ENCODE data around the gene CEP63.
"Not testable (repeated sequence)": the region's sequence is repeated elsewhere in the genome, so short reads cannot be mapped to it uniquely, and the experiment has no call there.

Gene CEP63

DNA sequence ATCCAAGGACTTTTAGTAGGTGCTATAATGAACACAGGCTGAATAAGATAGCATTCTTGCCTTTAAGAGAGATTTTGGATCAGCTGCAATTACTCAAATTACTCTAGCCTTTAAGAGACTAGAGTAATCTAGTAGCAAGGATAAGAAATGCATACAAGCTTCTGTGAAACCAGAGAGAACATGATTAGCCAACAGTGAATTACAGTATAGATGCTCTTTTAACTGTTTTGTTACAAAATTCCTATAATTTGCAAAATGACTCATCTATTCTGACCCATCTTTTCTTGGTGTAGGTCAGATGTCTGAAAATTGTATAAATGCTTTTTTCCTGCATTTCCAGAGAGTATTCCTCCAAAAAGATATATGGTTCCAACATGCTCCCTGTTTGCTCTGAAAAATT is 66.9 kb downstream of the CEP63 start:
- TF ChIP-seq, protein P1, sequence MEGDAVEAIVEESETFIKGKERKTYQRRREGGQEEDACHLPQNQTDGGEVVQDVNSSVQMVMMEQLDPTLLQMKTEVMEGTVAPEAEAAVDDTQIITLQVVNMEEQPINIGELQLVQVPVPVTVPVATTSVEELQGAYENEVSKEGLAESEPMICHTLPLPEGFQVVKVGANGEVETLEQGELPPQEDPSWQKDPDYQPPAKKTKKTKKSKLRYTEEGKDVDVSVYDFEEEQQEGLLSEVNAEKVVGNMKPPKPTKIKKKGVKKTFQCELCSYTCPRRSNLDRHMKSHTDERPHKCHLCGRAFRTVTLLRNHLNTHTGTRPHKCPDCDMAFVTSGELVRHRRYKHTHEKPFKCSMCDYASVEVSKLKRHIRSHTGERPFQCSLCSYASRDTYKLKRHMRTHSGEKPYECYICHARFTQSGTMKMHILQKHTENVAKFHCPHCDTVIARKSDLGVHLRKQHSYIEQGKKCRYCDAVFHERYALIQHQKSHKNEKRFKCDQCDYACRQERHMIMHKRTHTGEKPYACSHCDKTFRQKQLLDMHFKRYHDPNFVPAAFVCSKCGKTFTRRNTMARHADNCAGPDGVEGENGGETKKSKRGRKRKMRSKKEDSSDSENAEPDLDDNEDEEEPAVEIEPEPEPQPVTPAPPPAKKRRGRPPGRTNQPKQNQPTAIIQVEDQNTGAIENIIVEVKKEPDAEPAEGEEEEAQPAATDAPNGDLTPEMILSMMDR (IDR thresholded peaks at IDR 0.05; ENCODE audit: control insufficient read depth, extremely low read depth, insufficient read depth) = no peak
- DNase-seq (ENCODE audit: low read depth) = no peak
- H3K4me3 ChIP-seq (ENCODE audit: low read depth, low read length) = no peak overlapping the region

DNA sequence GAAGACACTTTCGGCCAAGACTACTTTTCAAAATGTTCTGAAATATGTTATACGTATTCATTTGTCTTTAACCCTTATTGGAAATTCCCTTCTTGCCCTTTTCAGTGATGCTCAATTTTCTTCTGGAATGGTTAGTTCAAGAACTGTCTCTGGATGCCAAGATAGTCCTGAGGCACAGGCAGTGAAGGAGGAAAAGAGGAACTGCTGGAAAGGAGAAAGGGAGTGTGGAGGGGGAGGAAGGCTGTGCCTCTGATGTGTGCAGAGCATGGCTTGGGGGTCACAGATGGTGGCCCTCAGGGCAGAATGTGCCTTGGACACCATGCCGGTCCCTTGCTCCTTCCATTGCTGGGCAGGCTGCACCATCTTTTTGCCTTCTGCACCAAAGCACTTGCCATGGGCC is 73.7 kb downstream of the CEP63 start:
- TF ChIP-seq, protein P1 (IDR thresholded peaks at IDR 0.05; ENCODE audit: control insufficient read depth, extremely low read depth, insufficient read depth) = no peak
- DNase-seq (ENCODE audit: low read depth) = no peak
- no peak overlapping the region for H3K4me3 ChIP-seq (ENCODE audit: low read depth, low read length)

DNA sequence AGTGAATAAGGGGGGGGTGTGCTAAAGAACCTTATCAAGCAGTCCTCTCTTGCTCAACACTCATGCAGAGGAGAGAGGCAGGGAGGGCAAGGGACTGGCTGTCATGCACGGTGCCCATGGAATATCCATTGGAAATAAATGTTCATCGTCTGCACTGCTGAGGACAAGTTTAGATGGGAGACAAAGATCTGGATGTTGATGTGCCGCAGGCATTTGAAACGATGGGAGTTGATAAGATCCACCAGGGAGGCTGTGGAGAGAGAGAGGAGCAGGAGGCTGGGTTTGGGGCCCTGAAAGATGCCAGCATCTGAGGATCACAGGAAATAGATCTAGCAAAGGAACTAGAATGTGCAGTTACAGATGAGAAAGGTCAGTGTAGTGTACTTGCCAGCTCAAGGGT is 76.2 kb downstream of the CEP63 start:
- no peak overlapping the region for H3K4me3 ChIP-seq (ENCODE audit: low read depth, low read length)
- TF ChIP-seq, protein P1 (IDR thresholded peaks at IDR 0.05; ENCODE audit: control insufficient read depth, extremely low read depth, insufficient read depth) = no peak
- DNase-seq (ENCODE audit: low read depth) = no peak

DNA sequence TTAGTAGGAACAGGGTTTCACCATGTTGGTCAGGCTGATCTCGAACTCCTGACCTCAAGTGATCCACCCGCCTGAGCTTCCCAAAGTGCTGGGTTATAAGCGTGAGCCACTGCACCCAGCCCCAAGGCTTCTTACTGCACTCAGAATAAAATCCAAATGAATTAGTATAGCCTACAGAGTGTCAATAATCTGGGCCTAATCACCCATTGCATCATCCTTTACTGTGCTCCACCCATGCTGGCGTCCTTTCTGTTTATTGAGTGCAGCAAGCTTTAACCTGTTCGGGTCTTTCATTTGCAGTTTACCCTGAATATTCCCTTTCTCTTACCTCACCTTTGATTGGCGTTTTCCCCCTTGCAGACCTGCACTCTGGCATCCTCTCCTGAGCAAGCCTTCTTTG is 77.7 kb downstream of the CEP63 start:
- DNase-seq (ENCODE audit: low read depth) = no peak
- no peak overlapping the region for H3K4me3 ChIP-seq (ENCODE audit: low read depth, low read length)
- TF ChIP-seq, protein P1 (IDR thresholded peaks at IDR 0.05; ENCODE audit: control insufficient read depth, extremely low read depth, insufficient read depth) = no peak

DNA sequence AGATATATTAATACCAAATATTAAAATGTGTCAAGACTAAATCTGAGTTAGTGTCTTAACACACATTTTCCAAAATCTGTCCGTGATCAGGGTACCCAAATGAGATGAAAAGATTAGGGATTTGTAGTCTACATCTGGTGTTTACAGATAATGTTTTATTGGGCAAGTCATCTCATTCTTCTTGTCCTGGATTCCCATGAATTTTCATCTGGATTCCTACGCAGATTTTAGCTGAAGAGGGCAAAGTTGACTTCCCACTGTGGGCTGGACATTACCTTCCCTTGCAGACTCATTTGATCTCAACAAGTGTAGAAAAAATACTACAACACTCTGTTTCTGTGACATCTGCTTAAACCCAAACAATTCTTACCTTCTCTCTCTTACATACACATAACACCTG is 79.1 kb downstream of the CEP63 start:
- no peak for DNase-seq (ENCODE audit: low read depth)
- no peak overlapping the region for H3K4me3 ChIP-seq (ENCODE audit: low read depth, low read length)
- TF ChIP-seq, protein P1 (IDR thresholded peaks at IDR 0.05; ENCODE audit: control insufficient read depth, extremely low read depth, insufficient read depth) = no peak

DNA sequence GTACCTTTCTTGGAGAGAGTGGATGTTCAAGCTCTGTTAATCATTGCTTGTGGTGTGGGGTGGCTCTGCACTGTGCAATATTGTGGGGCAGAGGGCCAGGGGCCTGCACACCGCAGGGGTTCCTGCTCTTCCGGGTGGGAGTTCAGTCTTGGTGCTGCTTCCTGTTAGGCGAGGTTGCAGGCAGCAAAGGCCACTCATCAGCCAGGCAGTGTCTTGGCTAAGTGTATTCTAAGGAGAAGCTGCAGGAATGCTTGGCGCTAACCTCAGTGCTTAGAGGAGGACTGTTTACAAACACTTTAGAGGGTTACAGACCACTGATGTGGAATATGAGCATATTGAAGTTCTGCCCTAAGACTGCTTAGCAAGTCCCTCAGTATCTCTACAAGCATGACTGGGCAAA is 81.7 kb downstream of the CEP63 start:
- TF ChIP-seq, protein P1 (IDR thresholded peaks at IDR 0.05; ENCODE audit: control insufficient read depth, extremely low read depth, insufficient read depth) = no peak
- no peak for DNase-seq (ENCODE audit: low read depth)
- H3K4me3 ChIP-seq (ENCODE audit: low read depth, low read length) = no peak overlapping the region

DNA sequence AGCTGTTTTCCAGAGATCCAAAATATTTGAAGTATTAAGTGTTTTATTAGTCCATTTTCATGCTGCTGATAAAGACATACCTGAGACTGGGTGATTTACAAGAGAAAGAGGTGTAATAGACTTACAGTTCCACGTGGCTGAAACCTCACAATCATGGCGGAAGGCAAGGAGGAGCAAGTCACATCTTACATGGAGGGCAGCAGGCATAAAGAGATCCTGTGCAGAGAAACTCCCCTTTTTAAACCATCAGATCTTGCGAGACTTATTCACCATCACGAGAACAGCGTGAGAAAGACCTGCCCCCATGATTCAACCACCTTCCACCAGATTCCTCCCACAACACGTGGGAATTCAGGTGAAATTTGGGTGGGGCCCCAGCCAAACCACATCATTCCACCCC is 82.9 kb downstream of the CEP63 start:
- H3K4me3 ChIP-seq (ENCODE audit: low read depth, low read length) = no peak overlapping the region
- no peak for DNase-seq (ENCODE audit: low read depth)
- TF ChIP-seq, protein P1 (IDR thresholded peaks at IDR 0.05; ENCODE audit: control insufficient read depth, extremely low read depth, insufficient read depth) = no peak

DNA sequence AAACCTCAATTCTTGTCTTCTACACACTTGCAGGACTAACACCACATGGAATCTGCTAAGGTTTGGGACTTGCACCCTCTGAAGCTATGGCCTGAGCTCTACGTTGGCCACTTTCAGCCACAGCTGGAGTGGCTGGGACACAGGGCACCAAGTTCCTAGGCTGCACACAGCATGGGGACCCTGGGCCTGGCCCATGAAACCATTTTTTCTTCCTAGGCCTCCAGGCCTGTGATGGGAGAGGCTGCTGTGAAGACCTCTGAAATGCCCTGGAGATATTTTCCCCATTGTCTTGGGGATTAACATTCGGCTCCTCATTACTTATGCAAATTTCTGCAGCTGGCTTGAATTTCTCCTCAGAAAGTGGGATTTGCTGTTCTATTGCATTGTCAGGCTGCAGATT is 84.0 kb downstream of the CEP63 start:
- DNase-seq (ENCODE audit: low read depth); H3K4me3 ChIP-seq (ENCODE audit: low read depth, low read length): not testable (repeated sequence)
